GM23338 (cell line): ENCODE data around the gene IQUB. TPM values are rescaled to one million over a fixed set of nuclear protein-coding genes. Genes with fewer than 3 reads are reported as not detected.

Experiments
- ATAC-seq: fragments of 200-7000 bp; cut with Tn5 transposase; 3 replicates; pipeline ENCODE4 v1.9.1; 2020
- DNase-seq: peaks from one replicate; pipeline ENCODE4 v3.0.0-alpha.2; 2015; ENCODE audit warnings: low spot score
- H2AFZ ChIP-seq: fragments of 200-600 bp; sonication (generic); 2 replicates; pipeline ENCODE4 v1.8.0; 2016; ENCODE audit warnings: antibody characterized with exemption, mild to moderate bottlenecking, moderate library complexity
- H3F3A ChIP-seq: fragments of 200-600 bp; sonication (generic); replicated peaks from 2 replicates; pipeline ENCODE4 v1.8.0; 2017; ENCODE audit warnings: antibody characterized with exemption, mixed run types, low read depth
- H3K27ac ChIP-seq: fragments of 200-600 bp; sonication (generic); 2 replicates; pipeline ENCODE4 v1.6.1; 2016; ENCODE audit warnings: low read depth
- H3K27me3 ChIP-seq: fragments of 200-600 bp; sonication (generic); 2 replicates; pipeline ENCODE4 v1.8.0; 2016; ENCODE audit warnings: mild to moderate bottlenecking, mixed run types, moderate library complexity; ENCODE audit not compliant: insufficient read depth
- H3K36me3 ChIP-seq: fragments of 200-600 bp; sonication (generic); 2 replicates; pipeline ENCODE4 v1.8.0; 2016; ENCODE audit warnings: mild to moderate bottlenecking; ENCODE audit not compliant: insufficient read depth
- H3K4me1 ChIP-seq: fragments of 200-600 bp; sonication (generic); 2 replicates; pipeline ENCODE4 v1.8.0; 2016; ENCODE audit warnings: mild to moderate bottlenecking, moderate library complexity; ENCODE audit not compliant: insufficient read depth
- H3K4me2 ChIP-seq: fragments of 200-600 bp; sonication (generic); 2 replicates; pipeline ENCODE4 v1.7.1; 2017; ENCODE audit warnings: mixed run types
- H3K4me3 ChIP-seq: fragments of 200-600 bp; sonication (generic); 2 replicates; pipeline ENCODE4 v1.6.1; 2016; ENCODE audit warnings: mixed run types
- H3K79me2 ChIP-seq: fragments of 200-600 bp; sonication (generic); replicated peaks from 2 replicates; pipeline ENCODE4 v1.8.0; 2017; ENCODE audit warnings: mild to moderate bottlenecking; ENCODE audit not compliant: insufficient read depth
- H3K9me2 ChIP-seq: fragments of 200-600 bp; sonication (generic); 2 replicates; pipeline ENCODE4 v1.8.0; 2017; ENCODE audit not compliant: insufficient read depth
- H4K20me1 ChIP-seq: fragments of 200-600 bp; sonication (generic); replicated peaks from 2 replicates; pipeline ENCODE4 v1.8.0; 2017; ENCODE audit warnings: mild to moderate bottlenecking; ENCODE audit not compliant: insufficient read depth
- H3K27ac Mint-ChIP-seq: 2 replicates; pipeline ENCODE4 v1.8.0; 2020; ENCODE audit warnings: inconsistent platforms, mild to moderate bottlenecking, moderate library complexity, mixed read lengths
- H3K27me3 Mint-ChIP-seq: 3 replicates; pipeline ENCODE4 v1.8.0; 2022; ENCODE audit warnings: low read depth, mild to moderate bottlenecking, moderate library complexity, mixed read lengths, inconsistent platforms; ENCODE audit not compliant: insufficient read depth, poor library complexity
- H3K36me3 Mint-ChIP-seq: 3 replicates; pipeline ENCODE4 v1.8.0; 2021; ENCODE audit warnings: low read depth, mild to moderate bottlenecking, inconsistent platforms, moderate library complexity, mixed read lengths
- H3K4me1 Mint-ChIP-seq: 3 replicates; pipeline ENCODE4 v1.8.0; 2020; ENCODE audit warnings: mild to moderate bottlenecking, inconsistent platforms, mixed read lengths
- H3K4me3 Mint-ChIP-seq: 3 replicates; pipeline ENCODE4 v1.8.0; 2021; ENCODE audit warnings: moderate library complexity, mild to moderate bottlenecking, inconsistent platforms, mixed read lengths
- H3K9me3 Mint-ChIP-seq: 3 replicates; pipeline ENCODE4 v1.8.0; 2020; ENCODE audit warnings: moderate library complexity, mild to moderate bottlenecking, inconsistent platforms, mixed read lengths
- CREB1 ChIP-seq: fragments of 250-450 bp; sonication (Bioruptor Pico); IDR thresholded peaks from 2 replicates; pipeline ENCODE4 v1.5.0; 2020; ENCODE audit warnings: low read depth, mild to moderate bottlenecking, moderate library complexity
- ETS1 ChIP-seq: IDR thresholded peaks from 2 replicates; pipeline ENCODE4 v1.6.1; 2016; ENCODE audit warnings: antibody characterized with exemption
- EZH2 ChIP-seq: fragments of 200-600 bp; sonication (generic); IDR thresholded peaks from one replicate; pipeline ENCODE4 v1.8.0; 2017; ENCODE audit warnings: antibody characterized with exemption, mild to moderate bottlenecking, low read depth; ENCODE audit not compliant: unreplicated experiment
- EZH2phosphoT487 ChIP-seq: fragments of 200-600 bp; sonication (generic); IDR thresholded peaks from one replicate; pipeline ENCODE4 v1.8.1; 2018; ENCODE audit warnings: antibody characterized with exemption; ENCODE audit not compliant: unreplicated experiment
- JUNB ChIP-seq: IDR thresholded peaks from one replicate; pipeline ENCODE4 v1.6.1; 2016; ENCODE audit warnings: antibody characterized with exemption; ENCODE audit not compliant: unreplicated experiment
- NANOG ChIP-seq: IDR thresholded peaks from 2 replicates; pipeline ENCODE4 v1.6.1; 2016; ENCODE audit warnings: antibody characterized with exemption, borderline replicate concordance
- POLR2AphosphoS5 ChIP-seq: IDR thresholded peaks from 2 replicates; pipeline ENCODE4 v1.6.1; 2016; ENCODE audit warnings: antibody characterized with exemption, low read depth
- STAT1 ChIP-seq: IDR thresholded peaks from one replicate; pipeline ENCODE4 v1.6.1; 2016; ENCODE audit warnings: antibody characterized with exemption; ENCODE audit not compliant: unreplicated experiment
- ZNF114 ChIP-seq: fragments of 250-450 bp; sonication (Bioruptor Pico); IDR thresholded peaks from 2 replicates; pipeline ENCODE4 v1.5.0; 2020; ENCODE audit warnings: mild to moderate bottlenecking, moderate library complexity
- ZNF331 ChIP-seq: fragments of 250-450 bp; sonication (Bioruptor Pico); IDR thresholded peaks from 2 replicates; pipeline ENCODE4 v1.5.0; 2020; ENCODE audit warnings: low read depth, mild to moderate bottlenecking, moderate library complexity
- ZNF462 ChIP-seq: fragments of 250-450 bp; sonication (Bioruptor Pico); IDR thresholded peaks from 2 replicates; pipeline ENCODE4 v1.5.0; 2020; ENCODE audit warnings: mild to moderate bottlenecking, moderate library complexity
- polyA plus RNA-seq: library from polyadenylated mRNA; unstranded; fragments of >200 nt; fragmentation: Nextera tagmentation; extraction: Ambion mirVana; gene quantifications from 2 replicates; pipeline ENCODE4 v1.2.1, GENCODE V29; 2016
- total RNA-seq: library from RNA; depleted of rRNA; stranded (reverse); fragments of >200 nt; shearing (Covaris generic); gene quantifications from 2 replicates; pipeline ENCODE4 v1.2.3, GENCODE V29; 2014
- TF ChIP-seq, protein P1 (sequence below): IDR thresholded peaks from one replicate; pipeline ENCODE4 v1.6.1; 2018; ENCODE audit warnings: antibody characterized with exemption; ENCODE audit not compliant: unreplicated experiment

The IQUB gene
- total and polyA plus RNA-seq, 2 experiments from 2014 or later: 0.79 to 1.1 TPM

- no peaks in the 10 kb centered on the region for H3K36me3 ChIP-seq
- DNase-seq: no peak
- no peaks in the 10 kb centered on the region for H3K9me2 ChIP-seq
- H3K27ac ChIP-seq: no peak overlapping the region
- H3K4me2 ChIP-seq: peak overlapping the region; percentile 55; the same call in 1 of the 2 replicates
- no peak overlapping the region; the same call in 2 of the 3 replicates for H3K4me3 Mint-ChIP-seq
- no peaks in the 10 kb centered on the region for H3K36me3 Mint-ChIP-seq
- H3F3A ChIP-seq: peaks cover 5% of the 10 kb centered on the region; the same call in 1 of the 2 replicates
- no peaks in the 10 kb centered on the region for H3K79me2 ChIP-seq
- H3K27me3 ChIP-seq: peaks cover 11% of the 10 kb centered on the region
- ATAC-seq: no peak
- TF ChIP-seq STAT1 (no peak), JUNB (no peak)
- TF ChIP-seq, protein P1, sequence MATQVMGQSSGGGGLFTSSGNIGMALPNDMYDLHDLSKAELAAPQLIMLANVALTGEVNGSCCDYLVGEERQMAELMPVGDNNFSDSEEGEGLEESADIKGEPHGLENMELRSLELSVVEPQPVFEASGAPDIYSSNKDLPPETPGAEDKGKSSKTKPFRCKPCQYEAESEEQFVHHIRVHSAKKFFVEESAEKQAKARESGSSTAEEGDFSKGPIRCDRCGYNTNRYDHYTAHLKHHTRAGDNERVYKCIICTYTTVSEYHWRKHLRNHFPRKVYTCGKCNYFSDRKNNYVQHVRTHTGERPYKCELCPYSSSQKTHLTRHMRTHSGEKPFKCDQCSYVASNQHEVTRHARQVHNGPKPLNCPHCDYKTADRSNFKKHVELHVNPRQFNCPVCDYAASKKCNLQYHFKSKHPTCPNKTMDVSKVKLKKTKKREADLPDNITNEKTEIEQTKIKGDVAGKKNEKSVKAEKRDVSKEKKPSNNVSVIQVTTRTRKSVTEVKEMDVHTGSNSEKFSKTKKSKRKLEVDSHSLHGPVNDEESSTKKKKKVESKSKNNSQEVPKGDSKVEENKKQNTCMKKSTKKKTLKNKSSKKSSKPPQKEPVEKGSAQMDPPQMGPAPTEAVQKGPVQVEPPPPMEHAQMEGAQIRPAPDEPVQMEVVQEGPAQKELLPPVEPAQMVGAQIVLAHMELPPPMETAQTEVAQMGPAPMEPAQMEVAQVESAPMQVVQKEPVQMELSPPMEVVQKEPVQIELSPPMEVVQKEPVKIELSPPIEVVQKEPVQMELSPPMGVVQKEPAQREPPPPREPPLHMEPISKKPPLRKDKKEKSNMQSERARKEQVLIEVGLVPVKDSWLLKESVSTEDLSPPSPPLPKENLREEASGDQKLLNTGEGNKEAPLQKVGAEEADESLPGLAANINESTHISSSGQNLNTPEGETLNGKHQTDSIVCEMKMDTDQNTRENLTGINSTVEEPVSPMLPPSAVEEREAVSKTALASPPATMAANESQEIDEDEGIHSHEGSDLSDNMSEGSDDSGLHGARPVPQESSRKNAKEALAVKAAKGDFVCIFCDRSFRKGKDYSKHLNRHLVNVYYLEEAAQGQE: no peak
- H2AFZ ChIP-seq: no peak overlapping the region
- peaks cover 8% of the 10 kb centered on the region for H3K27me3 Mint-ChIP-seq
- no peaks in the 10 kb centered on the region for H3K9me3 Mint-ChIP-seq
- H3K27ac Mint-ChIP-seq: no peak overlapping the region
- H3K4me1 ChIP-seq: peaks cover 11% of the 10 kb centered on the region
- no peaks in the 10 kb centered on the region for H4K20me1 ChIP-seq
- H3K4me1 Mint-ChIP-seq: peaks cover 13% of the 10 kb centered on the region
- peak overlapping the region; percentile 72 for H3K4me3 ChIP-seq
These were observed 1.1 kb upstream of the IQUB start for GRCh38 chr7:123535517-123535916.

DNA sequence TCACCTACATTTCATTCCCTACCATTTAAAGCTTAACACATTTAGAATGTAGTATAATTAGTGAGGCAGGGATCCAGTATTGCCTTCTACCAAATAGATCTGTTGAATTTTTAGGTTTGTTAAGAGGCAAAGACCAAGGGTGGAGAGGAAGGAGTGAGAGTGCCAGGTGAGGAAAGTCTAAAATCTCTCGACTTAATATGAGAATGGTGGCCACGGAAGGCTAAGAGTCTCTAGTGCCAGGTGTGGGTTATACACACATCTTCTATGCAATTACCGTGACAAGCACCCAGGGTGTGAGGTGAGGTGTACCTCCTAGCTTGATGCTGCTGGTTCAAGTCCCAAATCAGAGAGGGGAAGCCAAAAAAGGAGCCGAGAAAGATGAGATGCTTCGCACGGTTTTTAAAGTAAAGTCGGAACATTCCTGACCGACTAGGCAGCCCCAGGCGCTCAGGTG is 439 bp downstream of the IQUB start:
- Mint-ChIP-seq H3K4me3 (peak overlapping the region; percentile 76), H3K4me1 (peaks cover 13% of the 10 kb centered on the region), H3K27ac (no peak overlapping the region), H3K27me3 (peaks cover 8% of the 10 kb centered on the region), H3K36me3 (no peaks in the 10 kb centered on the region), H3K9me3 (no peaks in the 10 kb centered on the region)
- Histone ChIP-seq H3K36me3 (no peaks in the 10 kb centered on the region), H3K27me3 (peaks cover 11% of the 10 kb centered on the region), H3K4me3 (peak overlapping the region; percentile 72), H4K20me1 (no peaks in the 10 kb centered on the region), H3F3A (peaks cover 5% of the 10 kb centered on the region; the same call in 1 of the 2 replicates), H3K27ac (no peak overlapping the region), H3K9me2 (no peaks in the 10 kb centered on the region), H3K79me2 (no peaks in the 10 kb centered on the region), H3K4me2 (peak overlapping the region; percentile 91), H2AFZ (peak overlapping the region; percentile 88), H3K4me1 (peaks cover 11% of the 10 kb centered on the region)
- DNase-seq (no peak), ATAC-seq (no peak)
- TF ChIP-seq CREB1 (CRISPR knock-in tag) (no peak), ZNF114 (CRISPR knock-in tag) (no peak), EZH2 (no peak), NANOG (no peak), EZH2phosphoT487 (no peak), ZNF462 (CRISPR knock-in tag) (no peak), ZNF331 (CRISPR knock-in tag) (no peak), STAT1 (no peak), JUNB (no peak), POLR2AphosphoS5 (no peak), ETS1 (no peak)
